H1 (cell line): ENCODE measurements around the gene SLC25A38. TPM values are rescaled to one million over a fixed set of nuclear protein-coding genes. Genes with fewer than 3 reads are reported as not detected.

Source experiments
- CTCF ChIA-PET: fragments of 300-600 bp; sonication (Branson Sonifier 250); formaldehyde crosslinking; loops from one replicate; lab custom pipeline; 2021; ENCODE audit not compliant: partially characterized antibody; lab: Charles Lee
- POLR2A ChIA-PET: fragments of 300-600 bp; sonication (Branson Sonifier 250); formaldehyde crosslinking; loops from one replicate; lab custom pipeline; 2021; ENCODE audit warnings: inconsistent platforms; ENCODE audit not compliant: partially characterized antibody; lab: Charles Lee
- DNase-seq, 2 experiments: peaks; one replicate each; pipeline versions ENCODE4 v3.0.0 to v3.0.0-alpha.2; 2010 to 2022; ENCODE audit warnings: low spot score in 2 of 2, low read depth in 1 of 2, mixed read lengths in 1 of 2
- FAIRE-seq: peaks from 2 replicates; lab custom pipeline; 2011; peaks lifted over from hg19 to GRCh38; lab: Jason Lieb, UNC
- H2AFZ ChIP-seq: 2 replicates; pipeline ENCODE4 v1.8.1; 2012; ENCODE audit warnings: low read length, inconsistent platforms
- H2AK5ac ChIP-seq: 2 replicates; pipeline ENCODE4 v1.6.1; 2013; ENCODE audit warnings: low read depth, low read length
- H2BK120ac ChIP-seq: replicated peaks from 2 replicates; pipeline ENCODE3; 2013; ENCODE audit warnings: low read depth, low read length, inconsistent platforms
- H2BK12ac ChIP-seq: 2 replicates; pipeline ENCODE4 v1.6.1; 2013; ENCODE audit warnings: low read depth, low read length
- H2BK15ac ChIP-seq: 2 replicates; pipeline ENCODE4 v1.6.1; 2013; ENCODE audit warnings: low read length
- H2BK20ac ChIP-seq: 2 replicates; pipeline ENCODE4 v1.6.1; 2013; ENCODE audit warnings: low read length
- H2BK5ac ChIP-seq: 2 replicates; pipeline ENCODE4 v1.6.1; 2013; ENCODE audit warnings: low read depth, low read length
- H3K14ac ChIP-seq: 2 replicates; pipeline ENCODE4 v1.6.1; 2013; ENCODE audit warnings: inconsistent platforms; ENCODE audit not compliant: insufficient read length
- H3K18ac ChIP-seq: 2 replicates; pipeline ENCODE4 v1.6.1; 2013; ENCODE audit warnings: low read length; ENCODE audit errors: extremely low read depth
- H3K23ac ChIP-seq: 2 replicates; pipeline ENCODE4 v1.6.1; 2013; ENCODE audit warnings: inconsistent platforms; ENCODE audit not compliant: insufficient read length
- H3K23me2 ChIP-seq: 2 replicates; pipeline ENCODE4 v1.6.1; 2013; ENCODE audit warnings: low read depth, low read length
- H3K27ac ChIP-seq: 2 replicates; pipeline ENCODE4 v1.6.1; 2011; ENCODE audit warnings: low read depth, low read length, inconsistent platforms
- H3K27me3 ChIP-seq, 4 experiments: replicated peaks in 1 of 4; 1 replicate in 1 of 4; 2 replicates in 3 of 4; pipeline versions ENCODE4 v1.6.1 to v1.8.1; 2011 to 2013; ENCODE audit warnings: low read length in 3 of 4, mild to moderate bottlenecking in 3 of 4, inconsistent platforms in 2 of 4, mixed read lengths in 2 of 4, moderate library complexity in 1 of 4; ENCODE audit not compliant: control insufficient read depth in 3 of 4, insufficient read depth in 3 of 4; ENCODE audit errors: extremely low read depth in 1 of 4
- H3K36me3 ChIP-seq, 4 experiments: 2 replicates each; pipeline versions ENCODE4 v1.6.1 to v1.8.1; 2011 to 2013; ENCODE audit warnings: mild to moderate bottlenecking in 4 of 4, low read length in 3 of 4, moderate library complexity in 2 of 4, control low read depth in 1 of 4, inconsistent platforms in 1 of 4; ENCODE audit not compliant: insufficient read depth in 4 of 4, control insufficient read depth in 2 of 4
- H3K4ac ChIP-seq: replicated peaks from 2 replicates; pipeline ENCODE3; 2013; ENCODE audit warnings: low read length, low read depth, mixed read lengths, inconsistent platforms; ENCODE audit not compliant: insufficient read length
- H3K4me1 ChIP-seq, 4 experiments: replicated peaks in 1 of 4; 1 replicate in 1 of 4; 2 replicates in 3 of 4; pipeline versions ENCODE4 v1.6.1 to v1.8.1; 2011 to 2013; ENCODE audit warnings: low read length in 3 of 4, inconsistent platforms in 2 of 4, mixed read lengths in 1 of 4; ENCODE audit not compliant: insufficient read depth in 4 of 4, control insufficient read depth in 3 of 4
- H3K4me2 ChIP-seq, 2 experiments: 2 replicates each; pipeline versions ENCODE4 v1.6.1 to v1.8.1; 2011 to 2013; ENCODE audit warnings: low read depth in 2 of 2, low read length in 2 of 2, control low read depth in 1 of 2, inconsistent platforms in 1 of 2, mild to moderate bottlenecking in 1 of 2; ENCODE audit not compliant: insufficient read depth in 1 of 2
- H3K4me3 ChIP-seq, 4 experiments: fragments of 200-600, 300-600 bp in 1 of 4; sonication (generic), shearing (Covaris generic), sonication (Bioruptor Twin) in 1 of 4; 2 replicates each; pipeline versions ENCODE4 v1.5.1 to v1.8.1; 2011 to 2016; ENCODE audit warnings: low read length in 4 of 4, low read depth in 3 of 4, control low read depth in 2 of 4, inconsistent platforms in 2 of 4, mild to moderate bottlenecking in 2 of 4, mixed read lengths in 1 of 4, moderate library complexity in 1 of 4; ENCODE audit not compliant: insufficient read depth in 2 of 4; ENCODE audit errors: extremely low read depth in 1 of 4
- H3K56ac ChIP-seq: replicated peaks from 2 replicates; pipeline ENCODE3; 2013; ENCODE audit warnings: low read depth, mild to moderate bottlenecking, mixed read lengths, low read length, inconsistent platforms; ENCODE audit not compliant: insufficient read length
- H3K79me1 ChIP-seq: 2 replicates; pipeline ENCODE4 v1.6.1; 2013; ENCODE audit warnings: low read depth, low read length, control low read depth
- H3K79me2 ChIP-seq, 2 experiments: 2 replicates each; pipeline versions ENCODE4 v1.6.1 to v1.8.1; 2012 to 2013; ENCODE audit warnings: low read length in 2 of 2, mild to moderate bottlenecking in 2 of 2, inconsistent platforms in 1 of 2; ENCODE audit not compliant: insufficient read depth in 2 of 2, control insufficient read depth in 1 of 2
- H3K9ac ChIP-seq, 4 experiments: replicated peaks in 1 of 4; 1 replicate in 1 of 4; 2 replicates in 3 of 4; pipeline versions ENCODE4 v1.6.1 to v1.8.1; 2011 to 2013; ENCODE audit warnings: low read depth in 3 of 4, low read length in 3 of 4, control low read depth in 2 of 4, mild to moderate bottlenecking in 2 of 4, moderate library complexity in 2 of 4, inconsistent platforms in 1 of 4; ENCODE audit errors: extremely low read depth in 1 of 4
- H3K9me3 ChIP-seq, 2 experiments: 2 replicates each; pipeline versions ENCODE4 v1.6.1 to v1.8.1; 2012 to 2013; ENCODE audit warnings: mild to moderate bottlenecking in 2 of 2, moderate library complexity in 2 of 2, control low read depth in 1 of 2, inconsistent platforms in 1 of 2, low read depth in 1 of 2, low read length in 1 of 2, mixed read lengths in 1 of 2; ENCODE audit not compliant: insufficient read depth in 2 of 2
- H4K20me1 ChIP-seq, 2 experiments: replicated peaks in 1 of 2; 2 replicates each; pipeline versions ENCODE3 to v1.8.1; 2011 to 2013; ENCODE audit warnings: inconsistent platforms in 2 of 2, low read length in 2 of 2, mild to moderate bottlenecking in 1 of 2; ENCODE audit not compliant: insufficient read depth in 2 of 2, control insufficient read depth in 1 of 2
- H4K5ac ChIP-seq: 2 replicates; pipeline ENCODE4 v1.6.1; 2013; ENCODE audit warnings: low read length, low read depth, mixed read lengths, inconsistent platforms; ENCODE audit not compliant: insufficient read length
- H4K8ac ChIP-seq: 2 replicates; pipeline ENCODE4 v1.8.0; 2013; ENCODE audit warnings: mild to moderate bottlenecking, moderate library complexity, low read length, inconsistent platforms; ENCODE audit not compliant: insufficient read depth; ENCODE audit errors: extremely low read depth
- H4K91ac ChIP-seq: replicated peaks from 2 replicates; pipeline ENCODE3; 2013; ENCODE audit warnings: low read length, mixed read lengths, inconsistent platforms; ENCODE audit not compliant: insufficient read length
- EP300 ChIP-seq, 2 experiments: IDR thresholded peaks; 1 replicate in 1 of 2; 2 replicates in 1 of 2; pipeline ENCODE4 v1.6.1; 2011 to 2012; ENCODE audit warnings: low read depth in 2 of 2, low read length in 2 of 2, mild to moderate bottlenecking in 2 of 2, borderline replicate concordance in 1 of 2, inconsistent platforms in 1 of 2, moderate library complexity in 1 of 2
- GTF2F1 ChIP-seq: IDR thresholded peaks from 2 replicates; pipeline ENCODE4 v1.6.1; 2012; ENCODE audit warnings: low read depth, low read length, improper control_type of control experiment, borderline replicate concordance
- JUN ChIP-seq: IDR thresholded peaks from 2 replicates; pipeline ENCODE4 v1.6.1; 2011; ENCODE audit warnings: low read depth, mild to moderate bottlenecking, improper control_type of control experiment, low read length
- JUND ChIP-seq: IDR thresholded peaks from 2 replicates; pipeline ENCODE4 v1.6.1; 2011; ENCODE audit warnings: mild to moderate bottlenecking, improper control_type of control experiment, low read length
- KDM4A ChIP-seq: IDR thresholded peaks from one replicate; pipeline ENCODE4 v1.7.1; 2012; ENCODE audit warnings: low read depth, mild to moderate bottlenecking, moderate library complexity, low read length, inconsistent platforms; ENCODE audit not compliant: severe bottlenecking
- RXRA ChIP-seq: IDR thresholded peaks from 2 replicates; pipeline ENCODE4 v1.6.1; 2011; ENCODE audit warnings: low read depth, mild to moderate bottlenecking, low read length, moderate library complexity; ENCODE audit not compliant: insufficient read depth
- SIX5 ChIP-seq: IDR thresholded peaks from 2 replicates; pipeline ENCODE4 v1.6.1; 2011; ENCODE audit warnings: mild to moderate bottlenecking, low read depth, low read length
- SUZ12 ChIP-seq: fragments of 200-600 bp; sonication (generic); IDR thresholded peaks from 2 replicates; pipeline ENCODE4 v1.6.1; 2012; ENCODE audit warnings: mild to moderate bottlenecking, inconsistent platforms, low read length, moderate library complexity, mixed read lengths
- TAF1 ChIP-seq: IDR thresholded peaks from 2 replicates; pipeline ENCODE4 v1.6.1; 2011; ENCODE audit warnings: mild to moderate bottlenecking, low read depth, low read length
- YY1 ChIP-seq: IDR thresholded peaks from 2 replicates; pipeline ENCODE4 v1.6.1; 2011; ENCODE audit warnings: low read depth, mild to moderate bottlenecking, low read length
- WGBS, 2 experiments: shearing (Covaris generic) in 1 of 2; methylation state at CpG; one replicate each; pipeline versions ENCODE4 v1.1.6 to v1.1.7; 2013 to 2015; ENCODE audit warnings: low lambda C conversion rate in 2 of 2, mixed read lengths in 2 of 2, inconsistent platforms in 1 of 2, low coverage in 1 of 2, missing lambda C conversion rate in 1 of 2; ENCODE audit not compliant: insufficient replicate concordance in 2 of 2, insufficient coverage in 1 of 2, insufficient read length in 1 of 2; ENCODE audit errors: extremely low coverage in 1 of 2, missing lambda C conversion rate in 1 of 2; 5-methylcytosine and 5-hydroxymethylcytosine counted together
- polyA plus RNA-seq, 7 experiments: library from polyadenylated mRNA; depleted of rRNA in 3 of 7; stranded (reverse) in 5 of 7; unstranded in 2 of 7; fragments of >200 nt in 5 of 7; fragments of 200-250 nt in 2 of 7; gene quantifications; 1 replicate in 5 of 7; 2 replicates in 1 of 7; 4 replicates in 1 of 7; pipeline versions ENCODE4 v1.2.1 to v1.2.3, GENCODE V29; 2011 to 2013; ENCODE audit warnings: missing spikeins in 2 of 7, mixed read lengths in 2 of 7
- total RNA-seq: library from RNA; stranded (reverse); fragmentation: NEBNext Ultra II Directional; extraction: Animal tissue kit (Norgen Biotek cat#: 25700); gene quantifications from 2 replicates; pipeline ENCODE4 v1.2.1, GENCODE V29; 2021

SLC25A38 gene
- total and polyA plus RNA-seq, 2 of the 8 experiments (the other 6 are each of a cell fraction or from before 2014, with no cell fraction given) = 41.2 to 45.8 TPM

DNA sequence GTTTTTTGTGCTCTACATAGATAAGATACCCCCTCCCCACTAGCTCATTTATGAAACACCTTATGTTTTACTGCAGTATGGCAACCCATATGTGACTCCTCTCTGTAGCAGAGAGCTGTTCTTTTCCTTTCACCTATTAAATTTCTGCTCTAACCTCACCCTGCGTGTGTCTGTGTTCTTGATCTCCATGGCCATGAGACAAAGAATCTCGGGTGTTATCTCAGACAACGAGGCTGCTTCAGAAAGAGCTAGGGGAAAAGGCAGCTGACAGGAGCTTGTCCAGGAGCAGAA is 35.6 kb upstream of the SLC25A38 start:
- ChIA-PET CTCF (interaction anchor here (1.4 to 3.4 kb wide), 5 partner anchors 29 to 221 kb away, joined by 3 to 15 read pairs (median 8); no protein-coding TSS in a partner anchor), POLR2A (interaction anchor here (0.8 to 2.1 kb wide), 2 partner anchors 57 to 60 kb away, joined by 3 to 12 read pairs; partner anchors contain the start of gene RPSA)
- no peak overlapping the region for H4K5ac ChIP-seq
- no peak overlapping the region for H4K91ac ChIP-seq
- no peak overlapping the region for H3K9ac ChIP-seq
- no peak for TF ChIP-seq JUN
- no peak for TF ChIP-seq TAF1
- TF ChIP-seq GTF2F1 = no peak
- no peak for TF ChIP-seq RXRA
- TF ChIP-seq JUND = no peak
- TF ChIP-seq SUZ12 = no peak
- no peak for TF ChIP-seq YY1
- no peak for TF ChIP-seq EP300 (IDR thresholded peaks at IDR 0.05; ENCODE audit: borderline replicate concordance in 1 of 2, low read depth in 2 of 2, low read length in 2 of 2)
- no peak for TF ChIP-seq KDM4A
- no peak for TF ChIP-seq SIX5
- TF ChIP-seq, all 59 proteins: peak for 0
- Histone ChIP-seq H3K36me3 (no peaks in the 10 kb centered on the region), H2AFZ (peak overlapping the region; percentile 8; the same call in 1 of the 2 replicates), H3K79me2 (no peaks in the 10 kb centered on the region), H4K8ac (no peak overlapping the region), H3K79me1 (no peaks in the 10 kb centered on the region), H2BK12ac (no peak overlapping the region), H3K18ac (no peak overlapping the region), H3K23ac (no peak overlapping the region), H4K20me1 (no peaks in the 10 kb centered on the region), H3K23me2 (no peaks in the 10 kb centered on the region), H3K4me2 (no peak overlapping the region; a peak in 1 of 4 replicates), H3K14ac (no peak overlapping the region), H2BK15ac (no peak overlapping the region), H3K9me3 (no peaks in the 10 kb centered on the region), H3K56ac (no peak overlapping the region), H3K4me3 (no peak overlapping the region), H2AK5ac (no peak overlapping the region), H2BK120ac (peak overlapping the region; percentile 48), H3K4me1 (peaks cover 0 to 4% (median 1%) of the 10 kb centered on the region in 4 experiments; a peak in 2 of 7 replicates), H3K4ac (no peak overlapping the region), H2BK5ac (no peak overlapping the region), H3K27me3 (no peaks in the 10 kb centered on the region), H2BK20ac (no peak overlapping the region), H3K27ac (no peak overlapping the region)
- 87% methylated on average over 3 of the region's 3 CpGs; no CpG with 5 or more reads in 1 of the 2 experiments for WGBS, 2 experiments
- no peak for FAIRE-seq
- DNase-seq = no peak
